GM20431 (cell line): ENCODE data around the gene TTC34.

Experiments
- in situ Hi-C: fragments of 300-500 bp; cut with MseI, MboI; formaldehyde crosslinking; loops from one replicate; pipeline ENCODE4 v1.15.0; 2020; ENCODE audit warnings: low sequenced_read_pairs; ENCODE audit not compliant: unreplicated experiment

TTC34 gene, protein sequence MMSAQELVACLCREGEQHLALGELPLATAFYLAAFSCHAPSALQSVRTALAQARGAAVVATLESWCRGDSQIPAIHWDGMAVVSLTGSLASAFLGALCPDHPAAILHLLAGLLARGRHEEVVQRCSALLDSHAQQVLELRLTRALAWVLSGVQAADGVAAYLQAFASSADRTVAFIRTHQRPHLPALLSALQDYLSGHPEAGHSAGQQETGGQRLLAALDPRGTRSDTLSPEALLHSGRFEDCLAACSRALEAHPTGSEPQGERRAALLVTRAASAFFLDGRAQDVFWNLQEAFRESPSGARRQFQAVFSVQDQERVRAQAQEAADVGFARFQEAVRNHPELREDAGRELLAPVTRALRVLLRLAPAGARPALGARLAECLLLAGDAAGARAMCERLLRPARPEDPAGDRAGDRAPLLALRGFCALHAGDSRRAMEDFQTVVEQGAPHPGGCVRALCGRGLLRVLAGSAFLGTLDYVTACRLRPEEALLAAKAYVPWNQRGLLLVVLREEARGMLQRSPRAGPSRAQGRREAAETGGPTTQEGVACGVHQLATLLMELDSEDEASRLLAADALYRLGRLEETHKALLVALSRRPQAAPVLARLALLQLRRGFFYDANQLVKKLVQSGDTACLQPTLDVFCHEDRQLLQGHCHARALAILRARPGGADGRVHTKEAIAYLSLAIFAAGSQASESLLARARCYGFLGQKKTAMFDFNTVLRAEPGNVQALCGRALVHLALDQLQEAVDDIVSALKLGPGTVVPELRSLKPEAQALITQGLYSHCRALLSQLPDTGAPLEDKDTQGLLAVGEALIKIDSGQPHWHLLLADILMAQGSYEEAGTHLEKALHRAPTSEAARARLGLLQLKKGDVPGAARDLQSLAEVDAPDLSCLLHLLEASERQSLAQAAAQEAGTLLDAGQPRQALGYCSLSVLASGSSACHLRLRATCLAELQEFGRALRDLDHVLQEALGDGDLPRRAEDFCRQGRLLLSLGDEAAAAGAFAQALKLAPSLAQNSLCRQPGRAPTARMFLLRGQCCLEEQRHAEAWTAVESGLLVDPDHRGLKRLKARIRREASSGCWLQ

DNA sequence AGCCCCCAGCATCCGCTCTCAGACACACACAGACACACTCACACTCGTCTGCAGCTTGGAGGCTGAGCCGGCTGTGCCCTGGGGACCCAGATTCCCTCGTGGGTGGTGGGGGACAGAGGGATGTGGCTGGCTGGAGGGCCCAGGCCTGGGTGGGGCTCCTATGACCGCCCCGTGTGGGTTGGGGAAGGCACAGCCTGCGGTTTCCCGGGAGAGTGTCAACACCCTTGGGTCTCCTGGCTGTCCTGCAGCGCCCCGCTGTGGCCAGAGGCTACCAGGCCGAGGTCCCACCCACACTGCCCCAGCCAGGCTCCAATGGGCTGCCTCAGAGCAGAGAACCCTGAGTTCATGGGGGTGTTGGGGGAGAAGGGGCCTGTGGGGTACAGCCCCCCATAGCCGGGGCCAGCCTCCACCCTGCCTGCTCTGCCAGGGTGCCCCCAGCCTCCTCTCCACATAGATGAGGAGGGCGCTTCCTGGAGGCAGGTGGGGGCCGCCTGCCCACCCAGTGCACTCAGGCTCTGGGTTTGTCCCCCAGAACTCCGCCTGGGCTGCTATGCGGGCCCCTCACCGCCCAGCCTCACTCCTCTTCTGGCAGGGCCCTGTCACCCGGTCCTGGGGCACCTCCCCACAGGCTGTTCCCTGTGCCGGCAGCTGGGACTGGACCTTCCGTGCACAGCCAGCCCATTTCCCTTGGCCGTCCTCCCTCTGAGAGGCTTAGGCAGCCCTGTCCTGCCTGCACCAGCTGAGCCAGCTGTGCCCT, at the start of gene TTC34:
Gene TTC34 (minus strand): TSS at position 159 of the 757 bp plus-strand sequence. CDS start 866 bp downstream, outside the sequence.
- in situ Hi-C loops = no loop called here

DNA sequence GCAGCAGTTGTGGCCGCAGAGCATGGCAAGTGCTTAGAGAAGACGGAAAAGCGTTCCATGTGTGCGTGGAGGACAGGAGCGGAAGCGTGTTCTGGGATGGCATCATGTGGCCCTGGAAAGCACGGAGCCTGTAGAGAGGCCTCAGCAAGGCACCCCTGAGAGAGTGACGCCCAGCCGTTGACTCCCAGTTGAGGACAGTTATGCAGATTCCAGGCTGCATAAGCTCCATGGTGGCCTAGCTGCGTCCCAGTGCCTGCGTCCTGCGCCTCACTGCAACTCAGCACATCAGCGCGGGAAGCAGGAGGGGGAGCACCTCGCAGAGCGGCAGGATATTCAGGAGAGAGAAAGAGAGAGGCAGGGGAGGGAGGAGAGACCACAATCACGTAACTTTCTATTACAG, 49.0 kb upstream of the TTC34 start:
- in situ Hi-C loops = no loop called here

DNA sequence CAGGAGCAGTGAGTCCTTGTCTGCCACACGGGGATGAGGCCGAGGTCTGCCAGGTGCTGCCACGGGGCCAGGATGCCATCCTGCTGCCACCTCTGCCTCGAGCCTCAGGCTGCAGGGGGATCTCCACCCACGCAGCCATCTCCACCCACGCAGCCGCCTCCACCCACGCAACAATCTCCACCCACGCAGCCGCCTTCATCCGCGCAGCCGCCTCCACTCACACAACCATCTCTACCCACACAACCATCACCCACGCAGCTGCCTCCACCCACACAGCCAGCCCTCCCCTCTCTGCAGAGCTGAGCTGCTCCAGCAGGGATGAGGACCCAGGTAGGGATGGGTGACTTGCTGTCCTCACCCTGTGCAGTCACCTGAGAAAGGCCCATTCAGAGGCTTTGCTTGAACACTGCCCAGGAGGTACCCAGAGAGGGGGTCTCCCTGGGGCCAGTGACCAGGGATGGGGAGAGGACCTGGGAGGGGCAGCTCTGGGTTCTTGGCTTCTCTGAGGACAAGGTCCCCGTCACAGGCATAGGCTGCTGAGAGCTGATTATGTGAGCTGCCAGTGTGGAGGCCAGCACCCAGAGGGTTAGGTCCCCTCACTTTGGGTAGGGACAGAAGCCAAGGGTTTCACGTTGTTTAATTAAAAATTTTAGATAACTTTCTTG, 46.6 kb upstream of the TTC34 start:
- in situ Hi-C loops = no loop called here

DNA sequence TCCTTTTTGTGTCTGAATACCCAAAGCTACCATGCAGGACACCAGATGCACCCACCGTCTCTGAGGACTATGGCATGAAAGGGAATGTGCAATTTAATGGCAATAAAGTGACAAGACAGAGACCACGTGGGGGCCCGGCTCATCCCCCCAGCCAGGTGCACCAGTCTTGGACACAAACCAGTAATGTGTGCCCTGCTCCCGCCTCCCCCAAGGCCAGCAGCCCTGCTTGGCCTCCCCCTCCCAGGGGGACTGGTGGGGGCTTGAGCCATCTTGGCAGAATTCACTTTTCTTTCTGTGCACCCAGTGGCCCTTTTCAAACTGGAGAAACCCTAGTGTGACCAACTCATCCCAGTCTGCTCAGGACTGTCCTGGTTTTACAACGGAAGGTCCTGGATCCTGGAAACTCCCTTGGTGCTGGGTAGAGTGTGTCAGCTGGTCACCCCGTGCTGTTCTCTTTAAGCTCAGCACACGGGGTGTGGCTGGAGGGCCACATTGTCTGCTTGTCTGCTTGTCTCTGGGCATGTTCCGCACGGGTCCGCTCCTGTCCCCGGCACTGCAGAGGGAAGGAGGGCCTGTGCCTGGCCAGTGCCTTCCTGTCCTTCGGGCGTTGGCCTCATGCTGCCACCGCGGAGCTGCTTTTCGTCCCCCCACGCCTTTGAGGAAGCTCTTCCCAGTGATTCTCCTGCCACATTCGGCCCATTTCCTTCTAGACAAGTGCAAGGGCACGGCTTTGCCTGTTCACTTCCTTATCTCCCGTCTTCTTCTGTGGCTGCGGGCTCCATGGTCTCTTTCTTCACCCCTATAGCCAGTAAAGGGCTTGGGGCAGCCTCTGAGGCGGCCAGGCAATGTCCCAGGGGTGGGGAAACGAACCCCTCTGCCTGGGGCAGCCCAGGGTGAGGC, 45.8 kb upstream of the TTC34 start:
- in situ Hi-C loops = no loop called here

DNA sequence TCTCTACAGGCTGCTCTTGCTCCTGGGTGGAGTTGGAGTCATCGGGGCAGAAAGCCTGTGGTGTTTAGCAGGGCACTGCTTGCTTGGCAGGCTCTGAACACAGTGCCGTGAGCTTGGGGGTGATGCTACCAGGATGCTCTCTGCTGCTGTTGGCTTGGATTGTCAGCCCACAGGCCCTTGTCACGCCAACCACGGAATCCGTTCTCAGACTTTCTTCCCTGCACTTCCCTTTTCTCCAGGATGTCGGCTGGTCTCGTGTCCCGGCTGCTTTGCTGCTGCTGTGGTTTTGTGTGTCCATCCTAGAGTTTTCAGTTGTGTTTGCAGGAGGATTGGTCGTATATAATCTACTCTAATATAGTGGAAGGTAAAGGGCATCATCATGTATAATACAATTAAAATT, 44.4 kb upstream of the TTC34 start:
- in situ Hi-C loops = no loop called here

DNA sequence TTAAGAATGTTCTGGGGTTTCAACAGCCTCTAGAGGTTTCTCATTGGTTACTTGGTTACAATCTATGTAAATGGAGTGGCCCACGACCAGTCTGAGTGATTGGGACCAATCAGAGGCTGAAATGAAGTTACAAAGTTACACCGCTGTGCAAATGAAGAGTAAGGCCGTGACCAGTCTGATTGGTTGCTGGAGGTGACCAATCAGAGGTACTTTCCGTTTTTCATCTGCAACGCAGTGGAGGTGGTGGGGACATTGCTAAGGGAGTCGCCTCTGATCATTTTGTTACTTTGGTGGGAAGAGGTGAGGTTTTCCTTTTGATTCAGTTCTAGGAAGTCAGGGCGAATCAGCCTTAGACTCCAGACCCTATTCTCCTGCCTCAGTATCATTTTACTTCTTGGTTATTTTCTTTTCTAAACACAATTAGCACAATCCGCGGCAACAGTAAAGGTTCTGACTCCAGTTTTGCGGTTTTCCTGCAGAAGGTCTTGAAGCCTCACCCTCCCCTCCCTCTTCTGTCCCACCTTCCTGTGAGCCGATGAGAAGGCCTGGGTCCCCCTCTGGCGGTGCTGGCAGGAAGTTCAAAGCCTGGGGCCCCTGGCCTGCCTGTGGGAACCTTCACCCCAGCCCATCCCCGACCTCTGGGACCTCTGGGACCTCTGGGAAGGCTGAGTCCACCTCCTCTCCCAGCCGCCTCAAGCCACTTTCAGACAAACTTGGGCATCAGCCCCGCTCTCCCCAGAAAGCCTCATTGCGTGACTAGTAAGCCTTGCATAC, 38.7 kb upstream of the TTC34 start:
- in situ Hi-C loops = no loop called here

DNA sequence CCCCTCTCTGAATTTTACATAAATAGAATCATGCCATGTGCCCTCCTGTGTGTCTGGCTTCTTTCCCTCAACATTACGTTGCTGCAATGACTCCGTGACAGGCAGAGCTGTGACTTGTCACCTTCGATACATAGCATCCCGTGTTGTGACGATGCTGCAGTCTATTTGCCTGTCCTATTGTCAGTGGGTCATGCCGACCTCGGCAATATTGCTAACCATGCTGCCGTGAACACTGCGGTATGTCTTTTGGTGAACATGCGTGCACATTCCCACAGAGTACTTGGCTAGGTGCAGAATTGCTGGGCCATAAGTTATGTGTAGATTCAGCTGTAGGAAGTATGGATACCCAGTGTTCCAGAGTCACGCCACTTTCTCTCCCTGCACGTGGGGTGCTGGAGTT, 36.3 kb upstream of the TTC34 start:
- in situ Hi-C loops = no loop called here

DNA sequence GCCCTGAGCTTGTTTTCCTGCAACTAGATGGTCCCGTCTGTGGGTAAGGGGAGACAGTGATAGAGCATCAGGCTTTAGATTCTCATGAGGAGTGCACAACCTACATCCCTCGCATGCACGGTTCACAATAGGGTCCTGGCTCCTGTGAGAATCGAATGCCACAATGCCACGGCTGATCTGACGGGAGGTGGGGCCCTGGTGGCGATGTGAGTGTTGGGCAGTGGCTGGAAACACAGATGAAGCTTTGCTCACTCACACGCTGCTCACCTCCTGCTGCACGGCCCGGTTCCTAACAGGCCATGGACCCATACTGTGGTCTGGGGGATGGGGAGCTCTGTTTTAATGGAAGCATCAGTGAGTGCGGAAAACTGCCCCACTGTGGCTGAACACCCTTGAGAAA, 35.8 kb upstream of the TTC34 start:
- in situ Hi-C loops = no loop called here

DNA sequence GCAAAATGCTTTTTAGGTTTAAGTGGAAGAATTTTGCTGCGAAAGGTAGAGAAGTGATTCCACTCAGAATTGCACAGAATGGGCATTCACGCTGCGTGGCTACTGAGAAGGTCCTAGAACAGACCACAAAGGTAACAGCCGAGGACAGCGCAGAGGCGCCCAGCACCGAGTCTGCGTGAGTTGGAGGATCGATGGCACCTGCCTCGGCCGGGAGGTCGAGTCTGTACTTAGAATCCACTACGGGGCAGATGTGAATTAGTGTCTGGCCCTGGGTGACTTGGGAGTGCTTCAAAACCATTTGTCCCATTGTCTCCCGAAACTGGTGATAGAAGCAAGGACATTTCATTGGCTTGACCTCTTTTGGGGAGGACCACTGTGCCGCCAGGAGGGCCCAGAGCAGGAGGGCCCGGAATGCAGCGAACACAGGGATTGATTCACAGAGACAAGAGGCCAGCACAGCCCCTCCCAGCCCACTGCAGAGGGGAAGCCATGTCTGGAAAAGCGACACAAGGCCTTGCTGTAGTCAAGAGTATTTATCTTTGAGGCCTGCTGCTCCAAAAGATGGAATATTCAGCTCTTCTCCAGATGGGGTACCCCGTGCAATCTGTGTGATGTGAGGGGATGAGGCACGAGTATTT, 35.0 kb upstream of the TTC34 start:
- in situ Hi-C loops = no loop called here

DNA sequence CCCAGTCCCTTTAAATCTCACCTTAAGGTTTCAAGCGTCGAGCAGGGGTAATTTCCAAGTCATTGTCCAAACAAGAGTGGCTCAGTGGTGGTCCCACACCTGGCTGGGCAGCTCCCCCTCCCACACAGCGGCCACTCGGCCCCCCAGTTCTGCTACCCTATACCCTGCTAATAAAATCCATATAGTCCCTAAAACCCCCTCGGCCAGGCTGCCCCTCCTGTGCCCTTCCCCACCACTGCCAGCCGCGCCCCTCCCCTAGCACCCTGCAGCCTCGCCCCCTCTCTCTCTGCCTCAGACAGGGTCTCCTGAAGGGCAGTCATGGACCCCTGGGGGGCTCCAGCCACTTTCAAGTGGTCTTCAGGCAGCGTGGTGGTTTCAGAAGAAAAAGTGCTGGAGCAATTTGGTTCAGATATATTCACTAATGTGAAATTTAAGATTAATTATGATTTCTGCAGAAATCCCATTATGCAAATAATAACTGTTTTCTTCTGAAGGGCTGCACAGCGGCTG, 34.2 kb upstream of the TTC34 start:
- in situ Hi-C loops = no loop called here

DNA sequence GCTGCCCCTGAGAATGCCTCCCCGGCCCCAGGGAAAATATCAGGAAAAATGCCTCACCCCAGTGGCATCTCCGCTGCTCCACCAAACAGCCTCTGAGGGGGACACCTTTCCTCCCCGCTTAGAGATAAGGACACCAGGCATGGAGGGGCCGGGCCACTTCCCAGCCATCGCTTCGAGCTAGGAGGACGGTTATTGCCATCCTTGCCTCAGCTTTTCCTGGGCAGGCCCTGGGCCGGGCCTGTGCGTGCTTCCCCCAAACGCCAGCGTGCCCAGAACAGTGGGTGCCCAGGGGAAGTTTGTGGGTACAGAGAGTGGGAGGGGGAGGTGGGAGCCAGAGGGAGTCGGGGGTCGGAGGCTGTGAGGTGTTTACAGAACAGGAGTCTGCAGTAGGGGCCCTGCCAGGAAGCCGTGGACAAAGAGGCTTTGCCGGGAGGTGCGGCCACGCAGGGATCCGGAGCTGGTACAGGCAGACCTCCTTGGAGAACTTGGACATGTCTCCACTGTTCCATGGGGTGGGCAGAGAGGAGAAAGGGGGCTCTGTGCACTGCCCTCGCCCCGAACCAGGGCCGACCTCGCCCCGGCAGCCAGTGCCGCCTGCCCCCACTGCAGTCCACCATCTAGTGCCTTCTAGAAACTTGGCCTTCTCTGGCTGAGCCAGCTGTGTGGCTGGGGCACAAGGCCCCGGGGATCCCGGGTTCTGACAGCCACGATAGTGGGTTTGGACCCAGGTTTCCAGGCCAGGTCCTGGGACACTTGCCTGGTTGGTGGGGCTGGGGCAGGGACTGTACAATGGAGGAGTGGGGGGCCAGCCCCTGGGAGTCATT, 33.5 kb upstream of the TTC34 start:
- in situ Hi-C loops = no loop called here

DNA sequence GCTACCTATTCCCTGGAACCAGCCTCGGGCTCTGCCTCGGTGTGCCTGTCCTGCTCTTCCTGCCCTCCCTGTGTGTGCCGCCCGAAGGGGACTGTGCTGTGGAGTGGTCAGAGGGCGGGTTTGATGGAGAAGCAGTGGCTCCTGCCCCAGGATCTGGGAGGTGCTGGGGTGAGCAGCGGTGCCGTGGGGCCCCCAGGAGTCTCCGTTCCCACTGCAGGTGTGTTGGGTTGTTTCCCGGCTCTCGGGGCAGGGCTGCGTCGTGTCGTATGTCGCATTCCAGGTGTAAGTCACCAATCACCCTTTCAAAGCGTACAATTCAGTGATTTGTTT, 32.6 kb upstream of the TTC34 start:
- in situ Hi-C loops = no loop called here

DNA sequence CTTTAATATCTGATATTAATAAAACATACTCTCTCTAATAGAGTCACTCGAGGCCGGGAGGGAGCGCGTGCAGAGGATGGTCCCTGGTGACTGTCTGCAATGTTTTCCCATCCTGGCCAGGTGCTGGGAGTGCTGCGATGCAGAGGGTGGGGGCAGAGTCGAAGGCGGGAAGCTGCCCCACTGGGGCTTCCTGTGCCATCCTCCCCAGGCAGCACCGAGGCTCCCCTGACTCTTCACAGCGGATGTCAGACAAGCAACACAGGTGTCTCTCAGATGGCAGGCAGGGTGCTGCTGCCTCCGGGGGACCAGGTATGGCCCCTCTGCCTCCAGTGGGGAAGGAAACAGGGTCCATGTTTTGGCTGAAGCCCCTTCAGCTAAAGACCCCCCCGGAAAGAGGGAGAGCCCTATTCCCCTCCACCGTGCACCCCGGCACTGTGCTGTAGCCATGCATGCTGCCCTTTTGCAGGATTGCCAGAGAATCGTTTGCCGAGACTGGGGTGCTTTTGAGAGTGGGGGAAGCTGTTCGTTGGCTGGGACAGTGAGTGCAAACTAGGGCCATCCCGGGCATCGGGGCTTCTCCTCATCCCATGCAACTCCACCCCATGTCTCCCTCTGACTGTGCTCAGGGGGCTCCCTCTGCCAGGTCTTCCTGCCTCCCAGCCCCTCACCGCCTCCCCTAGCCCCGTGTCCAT, 32.1 kb upstream of the TTC34 start:
- in situ Hi-C loops = no loop called here

DNA sequence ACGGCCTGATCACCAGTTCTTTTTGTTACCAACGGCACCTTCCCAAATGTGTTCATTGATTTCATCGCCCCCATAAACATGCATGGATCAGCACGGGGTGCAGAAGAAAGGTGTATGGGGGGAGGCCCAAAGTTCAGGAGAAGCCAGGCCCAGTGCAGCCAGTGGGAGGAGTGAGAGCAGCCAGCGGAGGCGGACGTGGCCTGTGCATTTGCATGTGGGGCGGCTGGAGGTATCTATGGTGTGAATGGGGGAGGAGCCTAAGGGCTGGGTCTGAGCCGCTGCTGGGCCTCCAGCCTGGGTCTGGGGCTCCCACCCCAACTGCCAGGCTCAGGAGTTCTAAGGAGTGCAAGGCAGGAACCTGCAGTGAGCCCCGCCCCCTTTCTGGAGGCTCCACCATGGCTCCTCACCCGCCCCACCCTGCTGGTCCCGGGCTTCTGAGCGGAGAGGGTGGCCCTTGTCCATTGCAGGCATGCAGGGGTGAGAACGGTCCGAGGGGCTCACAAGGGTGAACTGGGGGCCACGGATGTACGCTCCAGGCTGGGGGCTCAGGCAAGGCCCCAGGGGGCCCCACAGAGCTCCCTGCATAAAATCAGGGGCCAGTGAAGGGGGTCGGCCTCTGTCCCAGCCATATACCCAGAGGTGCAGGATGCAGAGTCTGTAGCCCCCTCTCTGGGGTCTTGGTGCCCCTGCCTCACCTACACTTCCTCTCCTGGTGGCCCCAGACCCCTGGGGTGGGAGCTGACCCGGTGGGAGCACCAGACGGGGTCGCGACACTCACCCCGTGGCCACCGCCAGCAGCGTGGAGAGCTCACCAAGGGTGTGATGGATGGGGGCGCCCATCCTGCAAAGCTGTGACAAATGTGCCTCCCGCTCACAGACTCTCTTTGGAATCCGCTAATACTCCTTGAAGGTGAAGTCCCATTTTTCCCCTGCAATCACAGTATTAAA, 31.3 kb upstream of the TTC34 start:
- in situ Hi-C loops = no loop called here
